Stomach (tissue), 4 donors: ENCODE results near the gene SMIM22.

Source experiments
- POLR2AphosphoS5 ChIP-seq, 3 donors: sonication (generic); formaldehyde crosslinking; IDR thresholded peaks; one replicate each; pipeline ENCODE4 v1.6.1; 2016; ENCODE audit warnings: antibody characterized with exemption in 3 of 3
- TF ChIP-seq, protein P1 (sequence below), 7 experiments: fragments of 450-650 bp in 4 of 7; fragments of 200-600 bp in 3 of 7; sonication (generic) in 3 of 7; IDR thresholded peaks; one replicate each; pipeline ENCODE4 v1.5.1; 2016 to 2019; ENCODE audit warnings: antibody characterized with exemption in 7 of 7, control low read depth in 2 of 7, mild to moderate bottlenecking in 1 of 7

DNA sequence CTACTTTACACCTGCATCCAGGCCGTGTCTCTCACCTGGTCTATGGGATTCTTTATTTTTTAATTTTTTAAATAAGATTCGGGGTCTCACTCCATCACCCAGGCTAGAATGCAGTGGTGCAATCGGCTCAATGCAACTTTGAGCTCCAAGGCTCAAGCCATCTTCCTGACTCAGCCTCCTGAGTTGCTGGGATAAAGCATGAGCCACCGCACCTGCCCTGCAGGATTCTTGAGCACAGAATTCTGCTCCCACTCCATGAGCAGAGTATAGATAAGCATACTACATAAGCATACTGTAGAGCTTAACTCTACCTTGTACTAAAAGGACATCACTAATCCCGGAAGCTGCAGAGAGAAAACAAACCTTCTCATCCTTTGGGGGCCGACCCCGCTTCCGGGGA, 36.4 kb downstream of the SMIM22 start:
- TF ChIP-seq, protein P1, sequence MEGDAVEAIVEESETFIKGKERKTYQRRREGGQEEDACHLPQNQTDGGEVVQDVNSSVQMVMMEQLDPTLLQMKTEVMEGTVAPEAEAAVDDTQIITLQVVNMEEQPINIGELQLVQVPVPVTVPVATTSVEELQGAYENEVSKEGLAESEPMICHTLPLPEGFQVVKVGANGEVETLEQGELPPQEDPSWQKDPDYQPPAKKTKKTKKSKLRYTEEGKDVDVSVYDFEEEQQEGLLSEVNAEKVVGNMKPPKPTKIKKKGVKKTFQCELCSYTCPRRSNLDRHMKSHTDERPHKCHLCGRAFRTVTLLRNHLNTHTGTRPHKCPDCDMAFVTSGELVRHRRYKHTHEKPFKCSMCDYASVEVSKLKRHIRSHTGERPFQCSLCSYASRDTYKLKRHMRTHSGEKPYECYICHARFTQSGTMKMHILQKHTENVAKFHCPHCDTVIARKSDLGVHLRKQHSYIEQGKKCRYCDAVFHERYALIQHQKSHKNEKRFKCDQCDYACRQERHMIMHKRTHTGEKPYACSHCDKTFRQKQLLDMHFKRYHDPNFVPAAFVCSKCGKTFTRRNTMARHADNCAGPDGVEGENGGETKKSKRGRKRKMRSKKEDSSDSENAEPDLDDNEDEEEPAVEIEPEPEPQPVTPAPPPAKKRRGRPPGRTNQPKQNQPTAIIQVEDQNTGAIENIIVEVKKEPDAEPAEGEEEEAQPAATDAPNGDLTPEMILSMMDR (IDR thresholded peaks at IDR 0.05) = no peak
- no peak for TF ChIP-seq POLR2AphosphoS5 (IDR thresholded peaks at IDR 0.05)
